HL-60 (cell line): ENCODE measurements around the gene MXD3.

Experiments used
- DNase-seq, 2 experiments: peaks; one replicate each; pipeline ENCODE4 v3.0.0-alpha.2; 2010 to 2020; ENCODE audit warnings: low read depth in 1 of 2, low spot score in 1 of 2
- H3K27ac ChIP-seq: fragments of 250-450 bp; sonication (Bioruptor Pico); replicated peaks from 2 replicates; pipeline ENCODE4 v1.5.1; 2020; ENCODE audit warnings: mild to moderate bottlenecking, moderate library complexity
- H3K27me3 ChIP-seq: fragments of 250-450 bp; sonication (Bioruptor Pico); 2 replicates; pipeline ENCODE4 v1.5.1; 2021; ENCODE audit warnings: mild to moderate bottlenecking, moderate library complexity; ENCODE audit not compliant: insufficient read depth, poor library complexity, severe bottlenecking
- H3K4me3 ChIP-seq: replicated peaks from 2 replicates; pipeline ENCODE4 v1.5.1; 2011; ENCODE audit warnings: mild to moderate bottlenecking, control low read depth, low read length; ENCODE audit not compliant: insufficient read depth
- CTCF ChIP-seq: IDR thresholded peaks from one replicate; pipeline ENCODE4 v1.5.1; 2011; ENCODE audit warnings: low read length, control low read depth, inconsistent platforms; ENCODE audit not compliant: insufficient read depth
- GABPA ChIP-seq: IDR thresholded peaks from 2 replicates; pipeline ENCODE4 v1.6.1; 2012; ENCODE audit warnings: low read depth
- POLR2AphosphoS5 ChIP-seq: IDR thresholded peaks from 2 replicates; pipeline ENCODE4 v1.6.1; 2012; ENCODE audit warnings: low read depth
- SPI1 ChIP-seq: IDR thresholded peaks from 2 replicates; pipeline ENCODE4 v1.6.1; 2012; ENCODE audit warnings: low read depth, mild to moderate bottlenecking, borderline replicate concordance
- TF ChIP-seq, protein P1 (sequence below): IDR thresholded peaks from 2 replicates; pipeline ENCODE4 v1.6.1; 2012; ENCODE audit warnings: low read depth; ENCODE audit not compliant: insufficient replicate concordance

Gene MXD3

DNA sequence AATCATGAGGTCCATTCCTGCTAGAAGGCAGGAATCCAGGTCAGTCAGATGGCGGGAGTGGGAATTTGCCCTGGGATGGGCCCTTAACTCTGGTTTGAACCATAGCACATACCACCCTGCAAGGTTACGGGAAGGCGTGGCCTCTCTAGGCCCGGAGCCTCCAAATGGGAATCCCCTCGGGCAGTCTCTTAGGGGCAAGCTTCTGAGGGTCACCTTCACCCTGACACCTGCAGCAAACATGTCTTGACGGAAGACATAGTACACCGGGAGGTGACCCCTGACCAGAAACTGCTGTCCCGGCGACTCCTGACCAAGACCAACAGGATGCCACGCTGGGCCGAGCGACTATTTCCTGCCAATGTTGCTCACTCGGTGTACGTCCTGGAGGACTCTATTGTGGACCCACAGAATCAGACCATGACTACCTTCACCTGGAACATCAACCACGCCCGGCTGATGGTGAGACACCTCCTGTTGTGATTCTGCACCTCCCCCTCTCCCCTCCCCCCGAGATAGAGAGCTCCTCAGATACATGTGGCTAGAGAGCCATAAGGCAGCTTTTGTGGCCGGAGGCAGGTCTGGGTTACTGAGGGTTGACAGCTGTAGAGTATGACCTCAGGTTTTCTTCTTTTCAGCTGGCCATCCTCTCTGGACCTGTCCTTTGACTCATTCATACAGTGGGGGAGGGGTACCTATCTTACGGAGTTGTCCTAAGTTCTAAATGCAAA lies 7.1 kb downstream of the MXD3 start:
- peak overlapping the region; percentile 87 for H3K27ac ChIP-seq
- TF ChIP-seq GABPA = no peak
- no peak for TF ChIP-seq CTCF
- peak overlapping the region; percentile 91 for H3K4me3 ChIP-seq
- DNase-seq = no peak
- no peaks in the 10 kb centered on the region for H3K27me3 ChIP-seq

- DNase-seq = no peak
- TF ChIP-seq SPI1 (no peak), GABPA (no peak), POLR2AphosphoS5 (no peak), CTCF (no peak)
- H3K27ac ChIP-seq = peak overlapping the region; percentile 87
- no peaks in the 10 kb centered on the region for H3K27me3 ChIP-seq
- H3K4me3 ChIP-seq = peak overlapping the region; percentile 91
These were observed 7.7 kb downstream of the MXD3 start for GRCh38 chr5:177303925-177304391.

DNA sequence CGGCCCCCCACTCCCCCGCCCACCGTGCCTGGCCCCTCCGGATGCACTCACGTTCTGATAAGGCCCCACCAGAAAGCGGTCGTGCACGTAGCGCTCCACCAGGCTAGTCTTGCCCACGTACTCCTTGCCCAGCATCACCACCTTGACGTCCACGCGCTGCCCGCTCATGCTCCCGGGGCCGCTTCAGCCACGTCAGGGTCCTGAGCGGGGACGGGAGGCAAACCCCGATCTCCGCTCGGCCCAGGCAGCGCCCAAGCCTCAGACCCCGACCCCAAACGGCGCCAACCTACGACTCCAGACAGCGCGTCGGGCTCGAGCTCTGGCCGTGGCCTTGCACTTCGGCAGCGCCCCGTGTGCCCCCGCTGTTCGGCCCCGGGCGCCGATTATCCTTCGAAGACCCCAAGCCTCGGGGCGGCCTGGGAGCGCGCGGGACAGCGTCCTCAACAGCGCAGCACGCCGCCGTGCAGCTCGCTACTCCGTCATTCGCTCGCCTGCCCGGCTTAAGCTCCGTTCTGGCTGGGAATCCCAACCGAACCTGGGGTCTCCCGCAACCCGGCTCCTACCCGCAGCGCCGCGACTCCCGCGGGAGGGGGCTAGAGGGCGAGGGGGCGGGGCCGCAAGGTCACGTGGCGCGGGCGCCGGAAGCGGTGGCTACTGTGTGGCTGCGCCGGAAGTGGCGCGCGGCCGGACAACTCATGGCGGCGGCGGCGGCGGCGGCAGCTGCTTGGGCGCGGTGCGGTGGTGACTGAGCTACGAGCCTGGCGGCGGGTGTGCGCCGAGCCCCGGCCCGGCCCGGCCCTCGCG lies 8.4 kb downstream of the MXD3 start, which contains the start of the genes PRELID1 and RAB24:
Gene PRELID1, plus strand, starts transcription at position 679 of the 804 bp plus-strand sequence. CDS start 187 bp downstream, outside the sequence.
Gene RAB24, minus strand, starts transcription at position 599 of the 804 bp plus-strand sequence. Its CDS starts 431 bp downstream, at position 168.
- Histone ChIP-seq H3K27me3 (no peaks in the 10 kb centered on the region), H3K27ac (peak within 1 kb of the TSS; percentile 87), H3K4me3 (peak within 1 kb of the TSS; percentile 91)
- peak; percentile 83 for DNase-seq
- no peak for TF ChIP-seq SPI1
- TF ChIP-seq CTCF = no peak
- TF ChIP-seq, protein P1, sequence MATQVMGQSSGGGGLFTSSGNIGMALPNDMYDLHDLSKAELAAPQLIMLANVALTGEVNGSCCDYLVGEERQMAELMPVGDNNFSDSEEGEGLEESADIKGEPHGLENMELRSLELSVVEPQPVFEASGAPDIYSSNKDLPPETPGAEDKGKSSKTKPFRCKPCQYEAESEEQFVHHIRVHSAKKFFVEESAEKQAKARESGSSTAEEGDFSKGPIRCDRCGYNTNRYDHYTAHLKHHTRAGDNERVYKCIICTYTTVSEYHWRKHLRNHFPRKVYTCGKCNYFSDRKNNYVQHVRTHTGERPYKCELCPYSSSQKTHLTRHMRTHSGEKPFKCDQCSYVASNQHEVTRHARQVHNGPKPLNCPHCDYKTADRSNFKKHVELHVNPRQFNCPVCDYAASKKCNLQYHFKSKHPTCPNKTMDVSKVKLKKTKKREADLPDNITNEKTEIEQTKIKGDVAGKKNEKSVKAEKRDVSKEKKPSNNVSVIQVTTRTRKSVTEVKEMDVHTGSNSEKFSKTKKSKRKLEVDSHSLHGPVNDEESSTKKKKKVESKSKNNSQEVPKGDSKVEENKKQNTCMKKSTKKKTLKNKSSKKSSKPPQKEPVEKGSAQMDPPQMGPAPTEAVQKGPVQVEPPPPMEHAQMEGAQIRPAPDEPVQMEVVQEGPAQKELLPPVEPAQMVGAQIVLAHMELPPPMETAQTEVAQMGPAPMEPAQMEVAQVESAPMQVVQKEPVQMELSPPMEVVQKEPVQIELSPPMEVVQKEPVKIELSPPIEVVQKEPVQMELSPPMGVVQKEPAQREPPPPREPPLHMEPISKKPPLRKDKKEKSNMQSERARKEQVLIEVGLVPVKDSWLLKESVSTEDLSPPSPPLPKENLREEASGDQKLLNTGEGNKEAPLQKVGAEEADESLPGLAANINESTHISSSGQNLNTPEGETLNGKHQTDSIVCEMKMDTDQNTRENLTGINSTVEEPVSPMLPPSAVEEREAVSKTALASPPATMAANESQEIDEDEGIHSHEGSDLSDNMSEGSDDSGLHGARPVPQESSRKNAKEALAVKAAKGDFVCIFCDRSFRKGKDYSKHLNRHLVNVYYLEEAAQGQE = peak; percentile 53
- TF ChIP-seq POLR2AphosphoS5 = no peak; the same call in none of the 2 replicates
- TF ChIP-seq GABPA = peak; percentile 82

- H3K27me3 ChIP-seq = no peaks in the 10 kb centered on the region
- peak overlapping the region; percentile 87 for H3K27ac ChIP-seq
- peak in 1 of 2 experiments; percentile 31 for DNase-seq
- peak overlapping the region; percentile 91 for H3K4me3 ChIP-seq
- TF ChIP-seq, protein P1 = no peak
- TF ChIP-seq CTCF = no peak
- no peak for TF ChIP-seq POLR2AphosphoS5
- TF ChIP-seq SPI1 = no peak
- no peak for TF ChIP-seq GABPA
These were observed 9.2 kb downstream of the MXD3 start for GRCh38 chr5:177302354-177303110.
